Adrenal gland (tissue), 12 donors: Measurements from ENCODE around the gene TMEM174. TPM values are rescaled to one million over a fixed set of nuclear protein-coding genes. Genes with fewer than 3 reads are reported as not detected.

Experiments
- DNase-seq, 7 donors: peaks; one replicate each; pipeline ENCODE4 v3.0.0-alpha.2; 2019 to 2020
- H3K27ac ChIP-seq, 5 donors: fragments of 200-600 bp; sonication (generic) in 4 of 5; 1 replicate in 3 of 5; 2 replicates in 2 of 5; pipeline versions ENCODE4 v1.5.1 to v1.8.0; 2016 to 2020; ENCODE audit warnings: mild to moderate bottlenecking in 1 of 5
- H3K27me3 ChIP-seq: fragments of 200-600 bp; 2 replicates; pipeline ENCODE4 v1.8.0; 2021
- H3K36me3 ChIP-seq, 2 donors: fragments of 200-600 bp; replicated peaks in 1 of 2; 1 replicate in 1 of 2; 2 replicates in 1 of 2; pipeline versions ENCODE4 v1.5.1 to v1.8.0; 2018 to 2022
- H3K4me1 ChIP-seq, 2 donors: fragments of 200-600 bp; replicated peaks in 1 of 2; 1 replicate in 1 of 2; 2 replicates in 1 of 2; pipeline versions ENCODE4 v1.5.1 to v1.8.0; 2018 to 2021
- H3K4me3 ChIP-seq, 4 donors: fragments of 200-600 bp; sonication (generic) in 3 of 4; one replicate each; pipeline ENCODE4 v1.5.1; 2016 to 2018
- H3K9me3 ChIP-seq, 3 donors: fragments of 200-600 bp; sonication (generic) in 1 of 3; replicated peaks in 1 of 3; 1 replicate in 2 of 3; 2 replicates in 1 of 3; pipeline versions ENCODE4 v1.5.1 to v1.8.0; 2016 to 2021
- POLR2A ChIP-seq, 2 donors: fragments of 450-650 bp; IDR thresholded peaks; one replicate each; pipeline ENCODE4 v1.6.1; 2017; ENCODE audit warnings: antibody characterized with exemption in 2 of 2, mild to moderate bottlenecking in 2 of 2, moderate library complexity in 1 of 2
- WGBS, 4 donors: extraction: QIAGEN DNeasy Blood & Tissue Kit in 2 of 4; methylation state at CpG; one replicate each; pipeline versions ENCODE4 v1.1.5 to v1.1.7; 2013 to 2017; 5-methylcytosine and 5-hydroxymethylcytosine counted together
- intact Hi-C, 2 donors: fragments of 100-400 bp; cut with DNase I; formaldehyde crosslinking; loops; one replicate each; pipeline versions ENCODE4 v1.14.1 to v1.15.0; 2022 to 2023
- polyA plus RNA-seq, 3 donors: library from polyadenylated mRNA; stranded (reverse); fragments of 200-250 nt in 2 of 3; fragments of 350-450 nt in 1 of 3; fragmentation: Illumina TruSeq in 1 of 3; extraction: RNeasy Lipid Tissue Mini Kit (QIAGEN cat#74804) in 1 of 3; gene quantifications; one replicate each; pipeline ENCODE4 v1.2.3, GENCODE V29; 2013 to 2014
- total RNA-seq, 9 donors: library from RNA; depleted of rRNA in 4 of 9; stranded (reverse); fragments of >200 nt in 4 of 9; fragments of 120-200 nt in 1 of 9; fragmentation: NEBNext Ultra II Directional in 1 of 9; extraction: Animal tissue kit (Norgen Biotek cat#: 25700) in 1 of 9; gene quantifications; one replicate each; pipeline versions ENCODE4 v1.1.0 to v1.2.4, GENCODE V29; 2013 to 2023
- TF ChIP-seq, protein P1 (sequence below), 6 experiments: fragments of 450-650 bp in 4 of 6; fragments of 200-600 bp in 2 of 6; sonication (generic) in 1 of 6; IDR thresholded peaks; 1 replicate in 5 of 6; 2 replicates in 1 of 6; pipeline versions ENCODE4 v1.5.1 to v1.8.0; 2016 to 2021; ENCODE audit warnings: antibody characterized with exemption in 6 of 6, mild to moderate bottlenecking in 2 of 6, moderate library complexity in 1 of 6
- donor health status: healthy with polysubstance abuse.
- donor health status: Bipolar disorder and iron deficiency.
- donor health status: DM: yes; HTN: yes; CAD: no.
- donor health status: DM: no; HTN: no; CAD: no.
- donor health status: DM: no; HTN: no; CAD: no.
- donor health status: DM: yes; HTN: yes; CAD: no.

TMEM174 gene
- total and polyA plus RNA-seq, 12 donors = not detected

- Histone ChIP-seq H3K4me3 (no peak overlapping the region), H3K27me3 (peaks cover 3% of the 10 kb centered on the region), H3K9me3 (no peaks in the 10 kb centered on the region), H3K4me1 (no peaks in the 10 kb centered on the region), H3K27ac (no peak overlapping the region), H3K36me3 (no peaks in the 10 kb centered on the region)
- intact Hi-C loops = no loop called here
- TF ChIP-seq, protein P1, sequence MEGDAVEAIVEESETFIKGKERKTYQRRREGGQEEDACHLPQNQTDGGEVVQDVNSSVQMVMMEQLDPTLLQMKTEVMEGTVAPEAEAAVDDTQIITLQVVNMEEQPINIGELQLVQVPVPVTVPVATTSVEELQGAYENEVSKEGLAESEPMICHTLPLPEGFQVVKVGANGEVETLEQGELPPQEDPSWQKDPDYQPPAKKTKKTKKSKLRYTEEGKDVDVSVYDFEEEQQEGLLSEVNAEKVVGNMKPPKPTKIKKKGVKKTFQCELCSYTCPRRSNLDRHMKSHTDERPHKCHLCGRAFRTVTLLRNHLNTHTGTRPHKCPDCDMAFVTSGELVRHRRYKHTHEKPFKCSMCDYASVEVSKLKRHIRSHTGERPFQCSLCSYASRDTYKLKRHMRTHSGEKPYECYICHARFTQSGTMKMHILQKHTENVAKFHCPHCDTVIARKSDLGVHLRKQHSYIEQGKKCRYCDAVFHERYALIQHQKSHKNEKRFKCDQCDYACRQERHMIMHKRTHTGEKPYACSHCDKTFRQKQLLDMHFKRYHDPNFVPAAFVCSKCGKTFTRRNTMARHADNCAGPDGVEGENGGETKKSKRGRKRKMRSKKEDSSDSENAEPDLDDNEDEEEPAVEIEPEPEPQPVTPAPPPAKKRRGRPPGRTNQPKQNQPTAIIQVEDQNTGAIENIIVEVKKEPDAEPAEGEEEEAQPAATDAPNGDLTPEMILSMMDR (IDR thresholded peaks at IDR 0.05) = no peak
- no peak for TF ChIP-seq POLR2A (IDR thresholded peaks at IDR 0.05)
- DNase-seq = no peak
Measured at GRCh38 chr5:73180566-73180965, 7.6 kb downstream of the TMEM174 start.

- Histone ChIP-seq H3K27me3 (peaks cover 3% of the 10 kb centered on the region), H3K36me3 (no peaks in the 10 kb centered on the region), H3K27ac (no peak overlapping the region), H3K4me3 (no peak overlapping the region), H3K4me1 (no peaks in the 10 kb centered on the region), H3K9me3 (no peaks in the 10 kb centered on the region)
- DNase-seq = no peak
- intact Hi-C loops = no loop called here
- TF ChIP-seq, protein P1 (IDR thresholded peaks at IDR 0.05) = no peak
- no peak for TF ChIP-seq POLR2A (IDR thresholded peaks at IDR 0.05)
Measured at GRCh38 chr5:73182307-73182706, 9.3 kb downstream of the TMEM174 start.

DNA sequence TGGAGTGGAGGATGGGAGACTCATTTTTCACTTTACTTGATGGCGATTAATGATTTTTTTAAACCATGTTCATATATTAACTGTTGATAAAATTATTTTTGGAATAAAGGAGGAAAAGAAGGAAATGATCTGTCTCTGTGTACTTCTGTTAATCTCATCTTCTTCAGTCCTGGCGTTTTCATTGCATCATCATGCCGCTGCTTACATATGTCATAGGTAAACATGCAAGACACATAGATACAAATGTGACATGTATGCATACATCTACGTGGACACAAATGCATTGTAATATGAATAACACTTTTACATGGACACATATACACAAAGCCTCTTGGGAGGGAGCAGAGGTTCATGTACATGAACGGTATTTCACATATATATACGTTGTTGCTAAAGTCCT lies 10.0 kb downstream of the TMEM174 start:
- intact Hi-C loops = no loop called here
- no peak for DNase-seq
- Histone ChIP-seq H3K27me3 (peaks cover 3% of the 10 kb centered on the region), H3K27ac (no peak overlapping the region), H3K4me1 (no peaks in the 10 kb centered on the region), H3K36me3 (no peaks in the 10 kb centered on the region), H3K4me3 (no peak overlapping the region), H3K9me3 (no peaks in the 10 kb centered on the region)
- 63 to 70% (median 66%) methylated on average over 6 of the region's 6 CpGs for WGBS, 4 donors
- no peak for TF ChIP-seq POLR2A (IDR thresholded peaks at IDR 0.05)
- TF ChIP-seq, protein P1 (IDR thresholded peaks at IDR 0.05) = no peak

DNA sequence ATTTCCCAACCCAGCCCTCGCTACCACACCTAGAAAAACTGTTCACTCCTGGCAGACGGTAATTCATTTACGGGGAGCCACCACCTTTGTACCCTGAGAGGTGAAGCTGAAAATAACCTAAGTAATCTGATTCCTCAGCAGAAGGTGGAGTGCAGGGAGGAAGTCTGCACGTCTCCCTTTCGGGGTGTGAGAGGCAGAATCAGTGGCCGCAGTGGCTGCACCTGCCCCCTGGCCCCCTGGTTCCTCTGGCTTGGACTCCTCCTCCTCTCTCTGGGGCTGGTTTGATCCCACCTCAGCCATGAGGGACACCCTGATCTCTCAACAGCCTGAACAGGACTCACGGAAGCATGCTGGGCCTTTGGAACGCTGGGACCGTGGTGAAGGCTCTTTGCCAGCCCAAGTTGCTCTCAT lies 10.5 kb downstream of the TMEM174 start:
- WGBS, 4 donors = 50 to 59% (median 53%) methylated on average over 9 of the region's 9 CpGs

More for the DNA sequence above, 10.5 kb downstream of the TMEM174 start:
- Histone ChIP-seq H3K4me3 (no peak overlapping the region), H3K27ac (no peak overlapping the region), H3K27me3 (peaks cover 3% of the 10 kb centered on the region), H3K4me1 (no peaks in the 10 kb centered on the region), H3K36me3 (no peaks in the 10 kb centered on the region), H3K9me3 (no peaks in the 10 kb centered on the region)
- intact Hi-C loops = no loop called here
- TF ChIP-seq, protein P1 (IDR thresholded peaks at IDR 0.05) = no peak
- TF ChIP-seq POLR2A (IDR thresholded peaks at IDR 0.05) = no peak
- DNase-seq = no peak
